ENCODE data around the gene NEUROG2.
"Not testable (repeated sequence)": the region's sequence is repeated elsewhere in the genome, so short reads cannot be mapped to it uniquely, and the experiment has no call there.

- not testable (repeated sequence) for TF ChIP-seq CTCF (conservative IDR thresholded peaks at IDR 0.05 in 1 of 2, IDR thresholded peaks at IDR 0.05 in 1 of 2; ENCODE audit: extremely low read depth in 1 of 2, insufficient read depth in 1 of 2, low read depth in 1 of 2, low read length in 2 of 2); EZH2 (IDR thresholded peaks at IDR 0.05; ENCODE audit: borderline replicate concordance, low read length)
Observed at GRCh38 chr4:112554271-112554670, 38.3 kb upstream of the NEUROG2 start.

Measured in mammary epithelial cell (primary cell).